Stimulated activated CD4-positive, alpha-beta T cell treated with anti-CD3 and anti-CD28 coated beads, Interleukin-4, amount 100 ng/mL, for 24 hours (primary cell): Measurements from ENCODE around the gene CR2.
A peak's percentile ranks its signal among the peaks of the same experiment; 100 is the strongest.
"Not testable (repeated sequence)": the region's sequence is repeated elsewhere in the genome, so short reads cannot be mapped to it uniquely, and the experiment has no call there.

ENCODE experiments used
- DNase-seq: peaks from one replicate; pipeline ENCODE4 v3.0.0-alpha.2; 2020

The CR2 gene

DNA sequence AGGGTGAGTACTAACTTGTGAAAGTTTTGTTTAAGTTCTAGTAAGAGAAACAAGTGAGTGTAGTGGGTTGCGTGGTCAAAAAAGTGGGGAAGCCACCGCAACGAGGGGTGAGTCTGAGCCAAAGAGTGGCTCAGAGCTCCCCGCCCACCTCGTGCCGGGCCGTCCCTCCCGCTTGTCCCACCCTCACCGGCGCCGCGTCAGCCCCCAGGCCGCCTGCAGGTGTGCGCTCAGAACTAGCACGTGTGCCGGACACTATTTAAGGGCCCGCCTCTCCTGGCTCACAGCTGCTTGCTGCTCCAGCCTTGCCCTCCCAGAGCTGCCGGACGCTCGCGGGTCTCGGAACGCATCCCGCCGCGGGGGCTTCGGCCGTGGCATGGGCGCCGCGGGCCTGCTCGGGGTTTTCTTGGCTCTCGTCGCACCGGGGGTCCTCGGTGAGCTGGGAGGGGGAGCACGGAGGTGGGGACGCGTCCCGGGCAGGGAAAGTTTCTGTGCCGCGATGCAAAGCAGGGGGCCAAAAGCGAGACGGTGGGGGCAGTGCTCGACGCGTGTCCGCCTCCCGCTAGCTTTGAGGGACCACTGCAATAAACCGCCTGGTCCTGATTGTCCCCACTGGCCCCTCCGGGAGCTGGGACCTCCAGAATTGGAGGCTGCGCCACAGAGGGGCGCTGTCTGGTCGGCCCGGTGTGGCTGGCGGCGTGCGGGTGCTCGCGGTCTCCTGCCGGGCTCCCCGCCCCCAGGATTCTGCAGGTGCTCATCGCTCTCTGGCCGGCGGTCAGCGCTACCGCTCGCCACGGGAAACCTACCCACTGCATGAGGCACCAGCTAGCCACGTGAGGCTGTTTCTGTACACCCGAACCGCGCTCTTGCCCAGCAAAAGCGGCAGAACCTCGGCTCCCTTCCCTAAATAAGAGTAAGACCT, at the start of gene CR2:
CR2 (plus strand) TSS at position 283 of the 919 bp plus-strand sequence; CDS start at position 374, 91 bp downstream.
- peak; percentile 63 for DNase-seq

DNA sequence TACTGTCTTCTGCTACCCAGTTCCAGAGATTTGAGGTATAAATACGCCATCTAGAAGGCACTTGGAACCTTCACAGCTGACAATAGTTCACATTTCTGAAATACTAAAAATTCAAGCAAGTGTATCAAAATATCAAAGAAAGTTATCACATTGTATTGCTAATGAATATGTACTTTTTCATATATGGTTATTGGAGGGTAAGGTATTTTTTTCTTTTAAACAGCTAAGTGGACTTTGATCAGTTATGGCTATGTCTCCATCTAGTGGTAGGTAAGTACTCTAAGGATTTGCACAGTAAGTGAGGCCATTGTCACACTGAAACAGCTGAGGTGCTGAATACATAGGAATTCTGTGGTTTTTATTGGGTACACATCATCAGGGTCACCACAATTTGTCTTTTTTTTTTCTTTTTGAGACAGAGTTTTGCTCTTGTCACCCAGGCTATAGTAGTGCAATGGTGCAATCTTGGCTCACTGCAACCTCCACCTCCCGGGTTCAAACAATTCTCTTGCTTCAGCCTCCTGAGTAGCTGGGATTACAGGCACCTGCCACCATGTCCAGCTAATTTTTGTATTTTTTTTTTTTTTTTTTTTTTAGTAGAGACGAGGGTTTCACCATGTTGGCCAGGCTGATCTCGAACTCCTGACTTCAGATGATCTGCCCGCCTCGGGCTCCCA, 49.1 kb upstream of the CR2 start:
- no peak for DNase-seq

DNA sequence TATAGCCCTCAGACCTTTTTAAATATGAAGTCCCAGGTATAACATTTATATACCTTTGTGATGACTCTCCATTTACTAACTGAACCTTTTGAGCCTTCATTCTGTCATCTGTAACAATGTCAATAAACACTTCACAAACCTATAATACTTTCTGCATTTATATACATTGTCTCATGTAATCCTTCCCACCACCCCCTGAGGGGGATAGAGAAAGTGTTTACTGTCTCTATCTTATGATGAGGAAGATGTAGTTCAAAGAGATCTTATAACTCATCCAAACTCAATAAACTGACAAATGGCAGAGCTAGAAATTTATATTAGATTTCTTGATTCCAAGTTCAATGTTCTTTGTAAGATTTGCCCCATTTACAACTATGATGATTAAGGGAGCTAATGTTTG, 48.3 kb upstream of the CR2 start:
- no peak for DNase-seq

DNA sequence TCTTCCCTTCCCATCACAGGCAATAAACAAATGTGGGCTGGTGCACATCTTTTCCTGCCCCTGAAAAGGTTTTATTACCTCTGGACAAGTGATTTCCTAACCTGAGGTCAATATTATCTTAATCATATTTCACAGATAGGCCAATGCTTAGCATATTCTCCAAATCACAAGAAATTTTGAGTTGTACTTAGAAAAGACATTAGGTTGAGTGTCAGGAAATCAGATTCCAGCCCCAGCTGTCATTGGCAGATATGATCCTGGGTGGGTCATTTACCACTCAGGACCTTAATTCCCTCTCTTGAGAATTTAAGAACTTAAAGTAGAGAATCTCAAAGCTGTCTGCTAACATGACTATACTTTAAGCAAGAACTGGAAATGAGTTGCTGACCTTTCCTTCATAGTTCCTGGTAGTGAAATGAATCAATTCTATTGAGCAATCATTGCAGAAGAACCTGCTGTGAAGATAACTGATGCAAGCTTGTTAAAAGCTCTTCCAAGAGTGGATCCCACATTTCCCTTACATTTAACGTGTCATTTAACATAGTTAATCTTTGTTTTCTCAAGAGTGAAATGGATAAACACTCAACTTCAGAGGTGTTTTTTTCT, 46.4 kb upstream of the CR2 start:
- DNase-seq: no peak

DNA sequence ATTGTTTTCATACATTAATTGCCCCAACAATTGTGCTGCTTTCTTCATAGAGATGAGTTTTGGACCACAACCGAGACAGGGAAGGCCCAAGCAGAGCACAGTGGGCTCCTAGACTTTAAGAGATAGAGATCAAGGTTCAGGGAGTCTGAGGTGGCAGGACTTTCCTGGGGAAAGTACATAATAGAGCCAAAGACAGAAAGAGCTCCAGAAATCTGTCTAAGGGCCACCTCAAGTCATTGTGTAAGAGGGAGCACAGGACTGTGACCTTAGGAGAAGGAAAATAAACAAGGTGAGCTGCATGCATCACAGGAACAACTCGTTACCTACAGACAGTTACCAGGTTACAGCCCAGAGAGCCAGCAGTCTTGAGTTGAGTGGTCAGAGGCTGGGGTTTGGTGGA, 41.3 kb upstream of the CR2 start:
- DNase-seq: no peak

DNA sequence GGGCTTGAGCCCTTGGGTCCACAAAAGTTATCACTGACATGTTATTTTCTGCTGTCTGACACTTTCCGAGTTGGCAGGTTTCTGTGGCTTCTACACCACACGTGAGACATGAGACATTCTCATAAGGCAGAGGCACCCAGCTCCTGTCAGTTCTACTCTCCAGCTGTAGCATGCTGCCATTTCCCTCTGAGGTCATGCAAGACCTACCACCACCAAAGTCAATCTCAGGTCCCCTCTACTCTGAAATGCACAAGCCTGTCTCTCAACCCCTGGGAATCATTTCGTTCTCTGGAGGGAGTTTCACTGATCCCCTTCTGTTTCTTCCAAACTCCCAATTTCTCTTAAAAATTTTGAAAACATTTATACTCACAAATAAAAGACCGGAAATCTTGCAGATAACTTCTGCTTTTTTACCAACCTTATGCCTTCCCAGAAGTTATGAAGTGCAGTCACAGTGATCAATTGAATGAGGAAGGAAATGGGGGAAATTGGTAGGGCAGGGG, 39.5 kb upstream of the CR2 start:
- DNase-seq: peak; percentile 55

DNA sequence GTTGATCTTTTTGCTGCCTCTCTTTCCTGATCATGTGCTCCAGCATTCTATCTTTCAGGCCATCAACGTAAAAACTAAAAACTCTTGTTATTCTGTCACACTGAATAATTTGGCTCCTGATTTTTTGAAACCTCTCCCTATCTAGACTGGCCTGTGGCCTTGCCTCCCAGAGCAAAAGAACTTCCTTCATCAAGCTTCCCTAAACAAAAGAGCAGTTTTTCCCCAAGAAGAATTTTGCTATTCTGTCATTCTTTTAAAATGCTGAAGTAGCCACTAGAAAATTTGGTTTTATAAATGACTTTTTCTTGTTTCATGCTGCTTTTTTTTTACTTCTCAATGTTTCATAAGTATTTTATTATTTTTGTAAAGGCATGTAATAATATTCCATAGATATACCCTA, 37.1 kb upstream of the CR2 start:
- no peak for DNase-seq

DNA sequence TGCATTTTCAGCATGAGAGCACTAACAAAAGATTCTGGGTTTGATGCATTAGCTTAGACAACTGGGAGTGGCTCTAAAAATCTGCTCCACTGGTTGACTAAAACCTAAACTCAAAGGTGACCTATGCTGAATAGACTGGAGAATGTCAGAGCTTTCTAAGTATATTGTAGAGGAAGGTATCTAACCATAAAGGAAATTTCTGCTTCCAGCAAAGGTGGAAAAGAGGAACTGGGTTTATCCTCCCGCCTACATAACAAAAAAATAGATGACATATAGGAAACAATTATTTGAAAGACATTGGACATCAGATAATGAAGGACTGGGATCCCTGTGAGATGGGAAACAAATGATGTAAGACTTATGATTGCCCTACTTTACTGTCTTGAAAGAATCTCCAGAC, 35.8 kb upstream of the CR2 start:
- no peak for DNase-seq

DNA sequence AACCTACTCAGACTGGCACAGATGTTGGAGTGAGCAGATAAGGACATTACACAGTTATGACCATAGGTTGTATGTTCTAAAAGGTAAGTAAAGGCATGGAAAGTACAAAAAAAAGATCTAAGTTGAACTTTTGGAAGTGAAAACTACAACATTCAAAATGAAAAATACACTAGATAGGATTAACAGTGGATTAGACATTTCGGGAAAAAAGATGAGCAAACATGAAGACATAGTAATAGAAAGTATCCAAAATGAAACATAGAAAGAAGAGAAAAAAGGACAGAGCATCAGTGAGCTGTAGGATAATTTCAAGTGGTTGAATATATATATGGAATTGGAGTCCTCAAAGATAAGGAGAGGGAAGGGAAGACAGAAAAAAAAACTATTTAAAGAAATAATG, 34.0 kb upstream of the CR2 start:
- no peak for DNase-seq

DNA sequence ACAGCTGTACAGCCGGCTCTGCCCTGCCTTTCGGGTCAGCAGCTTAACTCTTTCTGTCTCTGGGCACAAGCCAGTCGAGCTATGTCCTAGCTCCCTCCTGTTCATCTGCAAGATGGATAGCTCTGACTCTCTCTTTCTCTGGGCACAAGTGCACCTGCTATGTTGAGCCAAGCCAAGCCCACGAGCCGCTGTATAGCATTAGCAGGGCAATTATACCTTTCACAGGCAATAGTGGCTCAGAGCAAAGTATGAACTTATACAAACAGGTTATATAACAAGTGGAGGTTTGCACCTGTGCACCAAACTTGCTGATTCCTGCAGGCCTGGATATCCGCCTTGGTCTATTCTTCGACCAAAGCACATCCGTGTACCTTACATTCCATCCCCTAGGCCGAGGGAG, 33.0 kb upstream of the CR2 start:
- no peak for DNase-seq

DNA sequence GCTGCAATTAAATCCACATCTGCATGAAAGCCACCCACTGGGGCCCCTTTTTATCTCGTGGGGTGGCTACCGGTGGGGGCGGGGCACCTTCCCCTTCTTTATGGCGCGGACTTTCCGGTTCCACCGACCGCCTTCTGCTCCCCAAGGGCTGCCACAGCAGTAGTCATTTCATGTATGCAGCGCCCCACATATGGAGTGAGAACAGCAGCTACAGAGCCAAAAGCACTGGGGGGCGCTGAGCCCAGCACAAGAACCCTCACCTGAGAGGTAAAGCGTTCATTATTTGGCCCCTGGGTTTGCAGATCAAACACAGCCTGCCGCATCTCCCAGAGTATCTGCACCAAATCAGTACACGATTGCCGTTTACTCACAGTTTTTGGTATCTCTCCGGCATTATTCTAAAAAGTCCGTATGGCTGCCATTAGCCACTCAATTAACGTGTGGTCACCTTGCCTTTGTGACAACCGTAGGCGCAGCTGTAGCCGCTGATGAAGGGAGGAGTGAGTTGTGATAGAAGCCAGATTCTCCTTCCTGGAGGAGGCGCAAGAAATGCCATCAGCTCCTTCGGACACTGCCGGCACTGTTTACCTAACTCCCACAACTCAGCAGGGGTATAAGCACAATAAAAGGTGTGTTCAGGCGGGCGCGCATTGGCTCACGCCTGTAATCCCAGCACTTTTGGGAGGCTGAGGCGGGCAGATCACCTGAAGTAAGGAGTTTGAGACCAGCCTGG, 30.4 kb upstream of the CR2 start:
- no peak for DNase-seq

DNA sequence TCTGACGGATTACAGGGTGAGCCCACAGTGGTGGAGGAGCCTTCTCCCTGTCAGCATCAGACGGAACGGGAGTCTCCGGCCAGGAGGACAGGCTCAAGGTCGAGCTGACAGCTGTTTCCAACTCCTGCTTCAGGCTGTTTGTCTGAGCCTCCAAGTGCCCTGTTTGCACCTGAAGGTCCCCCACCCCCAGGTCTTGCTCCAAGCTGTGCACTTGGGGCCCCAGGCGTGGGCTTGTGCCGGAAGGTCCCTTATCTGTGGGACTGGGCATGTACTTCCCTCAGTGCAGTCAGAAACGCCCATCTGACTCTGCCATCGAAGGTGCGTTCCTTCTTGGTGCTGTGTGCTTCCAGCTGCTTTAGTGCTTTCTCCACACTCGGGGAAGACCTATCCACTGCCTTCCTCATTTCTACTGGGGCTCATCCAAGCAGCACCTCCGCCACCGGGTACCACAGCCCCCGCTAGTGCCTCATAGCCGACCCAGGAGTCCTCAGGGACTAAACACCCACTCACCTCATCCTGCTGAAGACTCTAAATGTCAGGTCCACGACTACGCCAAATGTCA, 29.5 kb upstream of the CR2 start:
- no peak for DNase-seq

DNA sequence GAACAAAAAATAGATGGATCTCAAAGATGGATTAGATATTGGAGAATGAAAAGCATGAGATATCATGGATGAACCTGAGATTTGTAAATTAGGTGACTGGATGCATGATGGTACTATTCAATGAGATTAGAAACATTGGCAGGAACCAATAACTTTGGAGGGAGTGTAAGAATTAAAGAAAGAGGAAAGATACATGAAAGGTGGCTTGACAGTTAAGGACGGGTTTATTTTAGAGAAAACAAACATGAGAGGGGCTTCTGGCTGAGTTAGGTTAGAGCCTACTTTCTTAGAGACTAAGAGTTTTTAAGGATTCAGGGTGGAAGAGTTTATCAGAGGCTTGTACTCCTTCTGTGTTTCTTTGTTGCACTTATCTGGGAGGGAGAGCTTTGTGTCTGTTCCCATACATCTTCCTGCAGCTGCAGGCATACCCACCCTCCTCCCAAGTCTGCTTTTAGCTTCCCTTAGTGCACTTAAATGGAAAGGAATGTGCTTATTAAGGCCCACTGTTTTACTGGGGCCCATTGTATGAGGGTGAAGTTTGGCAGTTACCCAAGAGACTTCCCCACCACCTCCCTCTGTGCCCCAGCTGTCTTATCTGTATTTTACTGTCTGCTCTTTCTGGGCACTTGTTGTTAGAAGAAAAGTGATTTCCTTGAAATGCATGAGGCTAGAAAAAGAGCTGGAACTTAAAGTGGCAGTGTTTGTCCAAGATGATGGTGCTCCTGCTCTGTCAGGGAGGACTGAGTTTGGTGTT, 26.1 kb upstream of the CR2 start:
- DNase-seq: no peak

DNA sequence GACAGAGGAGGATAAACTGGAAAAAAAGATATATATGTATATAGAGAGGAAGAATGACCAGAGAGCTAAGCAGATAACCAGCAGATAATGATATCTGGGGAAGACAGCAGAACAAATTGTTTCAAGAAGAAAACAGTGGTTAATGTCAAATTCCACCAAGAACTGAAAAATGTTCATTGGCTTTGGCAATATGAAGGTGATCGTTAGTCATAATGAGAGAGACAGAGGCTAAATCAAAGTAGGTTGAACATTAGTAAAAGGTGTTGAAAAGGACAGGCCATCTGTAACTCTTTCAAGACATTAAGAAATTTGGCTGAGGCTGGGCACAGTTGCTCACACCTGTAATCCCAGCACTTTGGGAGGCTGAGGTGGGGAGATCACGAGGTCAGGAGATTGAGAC, 25.3 kb upstream of the CR2 start:
- no peak for DNase-seq

DNA sequence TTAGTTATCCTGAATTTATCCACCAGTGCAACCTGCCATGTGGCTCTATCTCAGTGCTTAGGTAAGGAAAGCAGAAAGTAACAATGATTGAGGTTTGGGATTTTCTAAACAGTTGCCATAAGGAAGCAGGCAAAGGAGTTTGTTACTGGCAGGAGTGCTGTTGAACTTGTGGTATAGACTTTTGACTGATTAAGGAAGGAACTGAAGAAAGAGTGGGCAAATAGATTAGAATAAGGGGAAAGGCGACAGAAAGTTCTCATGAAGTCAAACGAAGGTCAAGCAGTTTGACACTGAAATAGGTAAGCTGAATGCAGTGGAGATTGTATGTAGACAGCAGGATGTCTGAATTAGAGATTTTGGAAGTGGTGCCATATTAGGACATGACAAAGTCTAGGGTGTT, 24.2 kb upstream of the CR2 start:
- no peak for DNase-seq

DNA sequence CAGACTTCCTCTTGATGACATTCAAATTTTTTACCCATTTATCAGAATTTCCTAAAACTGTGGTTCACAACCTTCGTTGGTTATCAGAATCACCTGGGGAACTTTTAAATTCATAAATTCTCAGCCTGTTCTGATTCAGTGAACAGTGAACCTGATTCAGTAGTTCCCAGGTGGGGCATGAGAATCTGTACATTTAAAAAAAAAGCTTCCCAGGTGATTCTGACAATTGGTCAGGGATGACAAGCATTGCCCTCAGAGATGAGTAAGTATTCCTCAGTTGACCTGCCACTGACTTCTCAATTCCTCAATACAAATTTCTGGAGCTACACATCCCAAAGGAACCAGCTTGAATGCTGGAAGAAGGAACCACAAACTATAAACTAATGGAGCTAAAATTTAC, 23.5 kb upstream of the CR2 start:
- DNase-seq: no peak

DNA sequence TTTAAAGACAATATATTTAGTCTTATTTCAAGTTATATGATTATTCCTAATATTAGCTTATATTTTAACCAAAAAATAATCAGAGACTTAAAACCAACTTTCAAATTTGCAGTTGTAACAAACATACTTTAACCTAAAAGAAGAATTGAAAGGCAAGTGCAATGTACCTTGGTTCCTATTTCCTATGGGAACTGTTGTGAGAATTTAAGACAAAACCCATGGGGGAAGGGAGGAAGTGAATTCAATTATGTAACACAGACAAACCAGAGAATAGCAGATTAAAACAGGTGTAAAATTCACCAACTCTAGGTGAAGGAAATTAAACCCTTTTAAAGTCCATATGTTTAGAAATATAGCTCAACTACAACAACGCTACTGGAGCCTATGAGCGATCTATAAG, 22.6 kb upstream of the CR2 start:
- no peak for DNase-seq

DNA sequence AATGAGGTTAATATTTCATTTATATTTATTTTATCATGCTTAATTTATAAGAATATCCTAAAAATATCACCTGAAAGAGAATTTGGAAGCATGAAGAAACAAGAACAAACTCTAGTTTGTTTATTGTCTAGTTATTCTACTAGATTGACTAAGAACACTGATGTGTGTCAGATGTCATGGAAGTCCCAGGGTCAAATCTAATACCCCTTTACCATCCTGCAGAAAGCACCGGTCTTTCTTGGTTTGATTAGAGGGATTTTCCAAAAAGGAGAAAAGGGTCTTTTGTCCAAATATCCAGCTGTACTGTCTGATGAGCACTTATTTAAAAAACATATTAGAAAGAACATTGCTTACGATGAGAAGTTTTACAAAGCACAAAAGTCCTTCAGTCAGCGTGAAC, 20.7 kb upstream of the CR2 start:
- no peak for DNase-seq

DNA sequence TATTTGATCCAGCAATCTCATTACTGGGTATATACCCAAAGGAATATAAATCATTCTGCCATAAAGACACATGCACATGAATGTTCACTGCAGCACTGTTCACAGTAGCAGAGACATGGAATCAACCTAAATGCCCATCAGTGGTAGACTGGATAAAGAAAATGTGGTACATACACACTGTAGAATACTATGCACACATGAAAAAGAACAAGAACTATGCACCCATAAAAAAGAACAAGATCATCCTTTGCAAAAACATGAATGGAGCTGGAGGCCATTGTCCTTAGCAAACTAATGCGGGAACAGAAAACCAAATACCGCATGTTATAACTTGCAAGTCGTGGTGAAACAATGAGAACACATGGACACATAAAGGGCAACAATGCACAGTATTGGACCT, 17.4 kb upstream of the CR2 start:
- DNase-seq: not testable (repeated sequence)

DNA sequence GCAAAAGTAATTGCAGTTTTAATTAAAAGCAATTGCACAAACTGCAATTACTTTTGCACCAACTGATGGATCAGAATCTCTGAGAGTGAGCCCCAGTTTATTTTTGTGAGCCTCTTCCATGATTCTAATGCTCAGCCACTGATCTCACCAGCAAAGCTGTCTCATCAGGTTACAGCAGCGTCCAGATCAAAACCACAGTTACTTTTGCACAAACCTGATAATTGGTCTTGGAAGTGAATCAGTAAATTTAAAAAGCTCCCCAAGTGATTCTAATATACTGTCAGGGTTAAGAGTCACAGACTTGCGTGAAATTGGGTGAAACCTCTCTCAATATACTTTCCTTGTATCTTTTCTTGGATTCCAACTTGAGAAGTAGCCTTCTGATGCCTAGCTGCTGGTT, 13.5 kb upstream of the CR2 start:
- no peak for DNase-seq

DNA sequence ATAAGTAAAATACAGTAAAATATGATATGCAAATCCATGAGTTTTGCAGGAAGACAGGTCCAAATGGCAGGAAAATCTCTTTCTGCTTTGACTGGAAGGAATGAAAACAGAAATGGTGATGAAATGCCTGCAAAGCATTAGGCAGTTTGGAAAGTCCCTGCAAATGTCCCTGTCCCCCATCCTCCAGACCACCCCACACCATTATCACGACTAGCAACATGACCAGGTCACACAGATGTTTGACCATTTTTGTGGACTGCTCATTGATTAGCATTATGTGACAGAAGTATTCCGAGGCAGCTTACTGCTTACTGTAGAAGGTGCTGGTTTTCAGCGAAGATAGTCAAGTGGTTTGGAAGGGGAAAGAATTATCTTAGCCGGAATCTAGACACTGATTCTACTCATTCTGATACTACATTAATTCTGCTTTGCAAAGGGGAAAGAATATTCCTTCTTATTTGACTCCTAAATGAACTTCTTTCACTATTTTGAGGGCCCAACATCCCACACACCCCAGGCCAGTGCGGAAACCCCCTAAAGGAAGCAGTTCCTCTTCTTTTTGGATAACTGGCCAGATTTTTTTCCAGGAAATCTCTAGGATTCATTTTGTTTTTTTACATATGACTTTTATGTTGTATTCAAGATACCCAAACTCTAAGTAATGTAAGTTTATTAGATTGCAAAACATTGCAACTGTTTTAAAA, 9.5 kb upstream of the CR2 start:
- DNase-seq: no peak

DNA sequence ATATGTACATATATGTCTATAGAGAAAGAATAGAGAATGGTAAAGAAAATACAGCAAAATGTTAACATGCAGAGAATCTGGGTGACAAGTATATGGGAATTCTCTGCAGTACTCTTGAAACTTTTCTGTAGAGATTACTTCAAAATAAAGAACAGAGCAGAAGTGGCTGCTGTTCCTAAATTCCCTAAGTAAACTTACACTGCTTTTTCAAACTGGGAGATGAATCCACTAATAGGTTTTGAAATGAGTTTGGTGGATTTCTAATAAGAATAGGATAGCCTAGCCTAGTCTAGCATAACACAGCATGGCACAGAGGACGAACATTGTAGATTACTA, 450 bp upstream of the CR2 start:
- DNase-seq: no peak
